ENCODE results near the gene AKIRIN2.
A peak's percentile ranks its signal among the peaks of the same experiment; 100 is the strongest.

Gene AKIRIN2

DNA sequence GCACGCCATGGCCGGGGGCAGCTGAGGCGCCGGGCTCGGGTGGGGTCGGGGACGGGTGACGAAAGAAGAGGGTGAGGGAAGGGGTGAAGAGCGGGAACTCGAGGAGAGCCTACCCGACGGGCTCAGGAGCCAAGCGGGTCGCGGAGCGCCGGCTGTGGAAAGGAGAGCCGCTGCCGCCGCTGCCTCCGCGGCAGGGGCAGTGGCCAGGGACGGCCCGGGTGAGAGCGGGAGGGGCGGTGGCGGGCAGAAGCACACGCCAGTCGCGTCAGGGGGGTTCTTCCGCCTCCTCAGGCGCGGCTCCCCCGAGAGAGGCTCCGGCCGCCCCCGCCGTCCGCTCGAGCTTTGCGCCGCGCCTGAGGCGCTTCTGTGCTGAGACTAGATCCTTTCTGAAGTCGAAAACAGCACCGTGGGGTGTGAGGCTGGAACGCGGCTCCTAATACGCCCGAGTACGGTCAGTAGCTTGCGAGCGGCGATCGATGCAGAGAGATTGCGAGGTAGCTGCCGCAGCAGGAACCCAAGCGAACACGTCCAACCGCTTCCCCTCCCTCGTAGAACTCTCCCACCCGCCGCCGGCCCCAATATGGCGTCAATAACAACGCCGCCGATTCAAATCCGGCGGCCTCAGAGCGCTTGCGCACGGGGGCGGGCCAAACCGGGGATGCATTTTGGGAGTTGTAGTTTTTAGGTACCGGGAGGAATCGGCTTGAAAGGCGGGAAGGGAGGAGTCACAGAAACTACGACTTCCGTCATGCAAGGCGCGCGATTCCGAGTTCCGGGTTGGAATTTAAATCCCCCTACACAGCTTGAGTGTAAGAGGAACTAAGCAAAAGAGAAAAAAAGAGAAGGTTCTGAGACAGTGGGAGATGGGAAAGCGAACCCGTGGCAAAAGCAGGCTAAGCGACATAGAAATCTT lies at the start of gene AKIRIN2:
AKIRIN2 (minus strand) TSS at position 558 of the 913 bp plus-strand sequence; CDS start at position 9, 549 bp downstream.
- peak; percentile 80 for ATAC-seq
- no peak for TF ChIP-seq ZNF565 (CRISPR knock-in tag; conservative IDR thresholded peaks at IDR 0.05; ENCODE audit: low read depth)
- TF ChIP-seq ISL1 (CRISPR knock-in tag; IDR thresholded peaks at IDR 0.05) = no peak
- TF ChIP-seq, protein P1, sequence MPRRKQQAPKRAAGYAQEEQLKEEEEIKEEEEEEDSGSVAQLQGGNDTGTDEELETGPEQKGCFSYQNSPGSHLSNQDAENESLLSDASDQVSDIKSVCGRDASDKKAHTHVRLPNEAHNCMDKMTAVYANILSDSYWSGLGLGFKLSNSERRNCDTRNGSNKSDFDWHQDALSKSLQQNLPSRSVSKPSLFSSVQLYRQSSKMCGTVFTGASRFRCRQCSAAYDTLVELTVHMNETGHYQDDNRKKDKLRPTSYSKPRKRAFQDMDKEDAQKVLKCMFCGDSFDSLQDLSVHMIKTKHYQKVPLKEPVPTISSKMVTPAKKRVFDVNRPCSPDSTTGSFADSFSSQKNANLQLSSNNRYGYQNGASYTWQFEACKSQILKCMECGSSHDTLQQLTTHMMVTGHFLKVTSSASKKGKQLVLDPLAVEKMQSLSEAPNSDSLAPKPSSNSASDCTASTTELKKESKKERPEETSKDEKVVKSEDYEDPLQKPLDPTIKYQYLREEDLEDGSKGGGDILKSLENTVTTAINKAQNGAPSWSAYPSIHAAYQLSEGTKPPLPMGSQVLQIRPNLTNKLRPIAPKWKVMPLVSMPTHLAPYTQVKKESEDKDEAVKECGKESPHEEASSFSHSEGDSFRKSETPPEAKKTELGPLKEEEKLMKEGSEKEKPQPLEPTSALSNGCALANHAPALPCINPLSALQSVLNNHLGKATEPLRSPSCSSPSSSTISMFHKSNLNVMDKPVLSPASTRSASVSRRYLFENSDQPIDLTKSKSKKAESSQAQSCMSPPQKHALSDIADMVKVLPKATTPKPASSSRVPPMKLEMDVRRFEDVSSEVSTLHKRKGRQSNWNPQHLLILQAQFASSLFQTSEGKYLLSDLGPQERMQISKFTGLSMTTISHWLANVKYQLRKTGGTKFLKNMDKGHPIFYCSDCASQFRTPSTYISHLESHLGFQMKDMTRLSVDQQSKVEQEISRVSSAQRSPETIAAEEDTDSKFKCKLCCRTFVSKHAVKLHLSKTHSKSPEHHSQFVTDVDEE (CRISPR knock-in tag; IDR thresholded peaks at IDR 0.05) = peak; percentile 37; the same call in 1 of the 2 replicates
- no peak for TF ChIP-seq ZNF70 (CRISPR knock-in tag; IDR thresholded peaks at IDR 0.05)
- TF ChIP-seq ZFP30 (CRISPR knock-in tag; IDR thresholded peaks at IDR 0.05) = no peak
- 0 out of 2 replicates have a peak, but pooled peaks have one; percentile 54 for TF ChIP-seq ESRRG (CRISPR knock-in tag; IDR thresholded peaks at IDR 0.05)
- no peak for TF ChIP-seq ZNF8 (CRISPR knock-in tag; IDR thresholded peaks at IDR 0.05)
- TF ChIP-seq, protein P2, sequence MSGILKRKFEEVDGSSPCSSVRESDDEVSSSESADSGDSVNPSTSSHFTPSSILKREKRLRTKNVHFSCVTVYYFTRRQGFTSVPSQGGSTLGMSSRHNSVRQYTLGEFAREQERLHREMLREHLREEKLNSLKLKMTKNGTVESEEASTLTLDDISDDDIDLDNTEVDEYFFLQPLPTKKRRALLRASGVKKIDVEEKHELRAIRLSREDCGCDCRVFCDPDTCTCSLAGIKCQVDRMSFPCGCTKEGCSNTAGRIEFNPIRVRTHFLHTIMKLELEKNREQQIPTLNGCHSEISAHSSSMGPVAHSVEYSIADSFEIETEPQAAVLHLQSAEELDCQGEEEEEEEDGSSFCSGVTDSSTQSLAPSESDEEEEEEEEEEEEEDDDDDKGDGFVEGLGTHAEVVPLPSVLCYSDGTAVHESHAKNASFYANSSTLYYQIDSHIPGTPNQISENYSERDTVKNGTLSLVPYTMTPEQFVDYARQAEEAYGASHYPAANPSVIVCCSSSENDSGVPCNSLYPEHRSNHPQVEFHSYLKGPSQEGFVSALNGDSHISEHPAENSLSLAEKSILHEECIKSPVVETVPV (CRISPR knock-in tag; IDR thresholded peaks at IDR 0.05) = 0 out of 2 replicates have a peak, but pooled peaks have one; percentile 46
- no peak for TF ChIP-seq ZC3H10 (CRISPR knock-in tag; IDR thresholded peaks at IDR 0.05)
- no peak for TF ChIP-seq TCF4 (CRISPR knock-in tag; IDR thresholded peaks at IDR 0.05; ENCODE audit: borderline replicate concordance)
- no peak for TF ChIP-seq RARB (CRISPR knock-in tag; IDR thresholded peaks at IDR 0.05)
- TF ChIP-seq PPARA (CRISPR knock-in tag; IDR thresholded peaks at IDR 0.05; ENCODE audit: borderline replicate concordance) = no peak
- no peak for TF ChIP-seq OSR1 (CRISPR knock-in tag; IDR thresholded peaks at IDR 0.05)
- TF ChIP-seq PATZ1 (CRISPR knock-in tag; IDR thresholded peaks at IDR 0.05; ENCODE audit: borderline replicate concordance) = peak; percentile 87; the same call in 1 of the 2 replicates
- TF ChIP-seq ZFP3 (CRISPR knock-in tag; IDR thresholded peaks at IDR 0.05) = 0 out of 2 replicates have a peak, but pooled peaks have one; percentile 29

DNA sequence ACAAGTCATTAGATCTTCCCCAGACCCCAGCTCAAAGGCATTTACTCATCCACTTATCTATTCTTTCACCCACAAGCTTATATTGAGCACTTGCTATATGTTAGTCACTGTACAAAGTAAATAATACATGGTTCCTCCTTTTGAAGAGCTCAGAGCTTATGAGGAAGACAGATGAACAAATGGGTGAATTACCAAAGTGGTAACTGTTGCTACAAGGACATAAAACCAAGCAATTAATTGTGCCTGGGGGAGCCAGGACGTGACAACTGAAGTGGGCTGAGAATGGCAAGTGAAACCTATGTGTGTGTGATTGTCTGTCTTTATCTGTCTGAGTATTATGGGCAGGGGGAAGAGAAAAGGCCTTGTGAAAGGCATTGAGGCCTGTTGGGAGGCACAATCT lies 45.6 kb upstream of the AKIRIN2 start:
- no peak for ATAC-seq
- TF ChIP-seq ZNF70 (CRISPR knock-in tag; IDR thresholded peaks at IDR 0.05) (no peak), RARB (CRISPR knock-in tag; IDR thresholded peaks at IDR 0.05) (no peak), CSDC2 (CRISPR knock-in tag; IDR thresholded peaks at IDR 0.05) (no peak)

DNA sequence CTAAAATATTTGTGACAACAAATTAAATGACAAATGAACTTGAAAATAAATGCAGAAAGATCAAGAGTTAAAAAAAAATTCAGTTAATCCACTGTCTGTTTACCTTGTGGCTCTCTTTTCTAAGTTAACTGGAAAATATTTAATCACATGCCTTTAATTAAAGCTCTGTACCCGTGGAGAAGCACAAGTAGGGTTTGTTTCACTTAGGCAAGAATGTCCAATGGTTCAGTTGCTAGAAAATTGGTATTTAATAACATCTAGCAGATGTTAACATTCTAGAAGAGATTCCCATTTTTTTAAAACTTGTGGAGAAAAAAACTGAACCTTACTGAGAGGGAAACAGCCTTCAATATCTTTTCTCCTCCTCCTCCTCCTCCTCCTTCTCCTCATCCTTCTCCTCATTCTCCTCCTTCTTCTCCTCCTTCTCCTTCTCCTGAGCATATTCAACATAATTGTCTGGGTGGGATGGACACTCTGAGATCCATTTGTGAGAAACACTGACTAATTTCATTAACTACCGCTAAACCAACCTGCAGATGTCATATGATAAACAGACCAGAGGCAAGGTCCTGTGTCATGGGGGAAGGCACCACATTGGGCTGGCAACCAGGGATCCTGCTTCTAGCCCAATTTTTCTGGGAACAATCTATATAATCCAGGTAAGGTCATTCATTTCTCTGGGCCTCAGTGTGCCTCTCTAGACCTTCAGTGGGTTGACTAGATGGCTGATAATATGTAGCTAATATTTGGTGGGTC lies 44.1 kb upstream of the AKIRIN2 start:
- no peak for ATAC-seq
- no peak for TF ChIP-seq ZFP30 (CRISPR knock-in tag; IDR thresholded peaks at IDR 0.05)
- no peak for TF ChIP-seq RARB (CRISPR knock-in tag; IDR thresholded peaks at IDR 0.05)
- no peak for TF ChIP-seq ZNF565 (CRISPR knock-in tag; conservative IDR thresholded peaks at IDR 0.05; ENCODE audit: low read depth)
- no peak for TF ChIP-seq BACH2 (CRISPR knock-in tag; IDR thresholded peaks at IDR 0.05; ENCODE audit: borderline replicate concordance)
- TF ChIP-seq ZC3H10 (CRISPR knock-in tag; IDR thresholded peaks at IDR 0.05) = no peak
- no peak for TF ChIP-seq TOX (CRISPR knock-in tag; IDR thresholded peaks at IDR 0.05; ENCODE audit: borderline replicate concordance)
- TF ChIP-seq ZFP3 (CRISPR knock-in tag; IDR thresholded peaks at IDR 0.05) = no peak
- TF ChIP-seq ESRRG (CRISPR knock-in tag; IDR thresholded peaks at IDR 0.05) = no peak
- TF ChIP-seq OSR1 (CRISPR knock-in tag; IDR thresholded peaks at IDR 0.05) = no peak
- TF ChIP-seq ARNTL (CRISPR knock-in tag; IDR thresholded peaks at IDR 0.05; ENCODE audit: borderline replicate concordance, low read depth) = no peak
- TF ChIP-seq CSDC2 (CRISPR knock-in tag; IDR thresholded peaks at IDR 0.05) = no peak
- TF ChIP-seq, protein P2 (CRISPR knock-in tag; IDR thresholded peaks at IDR 0.05) = no peak
- no peak for TF ChIP-seq ZNF8 (CRISPR knock-in tag; IDR thresholded peaks at IDR 0.05)
- no peak for TF ChIP-seq PPARA (CRISPR knock-in tag; IDR thresholded peaks at IDR 0.05; ENCODE audit: borderline replicate concordance)
- TF ChIP-seq, protein P1 (CRISPR knock-in tag; IDR thresholded peaks at IDR 0.05) = no peak
- no peak for TF ChIP-seq PATZ1 (CRISPR knock-in tag; IDR thresholded peaks at IDR 0.05; ENCODE audit: borderline replicate concordance)
